GM19238 (cell line): ENCODE data around the gene PLPP4.

Experiments used
- DNase-seq: peaks from one replicate; pipeline ENCODE4 v3.0.0; 2011; ENCODE audit warnings: low spot score; ENCODE audit not compliant: insufficient read length

Gene PLPP4

DNA sequence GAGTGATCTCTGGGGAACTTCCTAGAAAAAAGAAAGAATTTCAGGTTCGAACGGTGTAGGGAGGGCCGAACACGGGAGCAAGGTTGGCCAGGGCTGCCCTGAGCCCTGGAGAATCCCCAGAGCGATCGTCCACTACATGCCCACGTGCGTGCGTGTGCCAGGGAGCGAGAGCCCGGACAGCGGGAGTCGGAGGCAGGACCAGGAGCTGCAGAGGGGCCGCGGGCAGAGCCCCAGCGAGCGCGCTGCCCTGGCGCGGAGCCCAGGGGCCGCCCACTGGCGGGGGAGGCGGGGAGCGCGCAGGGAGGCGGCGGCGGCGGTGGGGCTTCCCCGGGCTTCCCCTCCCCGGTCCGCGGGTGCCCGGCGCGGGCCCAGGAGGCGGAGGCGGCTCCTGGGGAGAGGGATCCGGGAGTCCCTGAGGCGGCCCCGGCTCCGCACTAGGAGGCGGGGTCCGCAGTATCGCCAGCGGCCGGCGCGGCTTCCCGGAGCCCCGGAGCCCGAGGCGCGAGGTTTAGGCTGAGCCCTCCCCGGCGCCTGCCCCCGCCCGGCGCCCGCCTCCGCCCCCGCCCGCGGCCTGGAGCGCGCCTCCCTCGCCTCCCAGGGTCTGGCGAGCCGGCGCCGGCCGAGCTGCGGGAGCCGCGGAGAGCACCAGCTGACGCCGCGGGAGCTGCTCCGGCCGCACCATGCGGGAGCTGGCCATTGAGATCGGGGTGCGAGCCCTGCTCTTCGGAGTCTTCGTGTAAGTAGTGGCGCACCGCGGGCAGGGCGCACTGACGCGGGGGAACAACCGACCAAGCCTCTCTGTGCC lies at the start of gene PLPP4:
TSS of gene PLPP4 (plus strand) at position 602 of the 805 bp plus-strand sequence. CDS start at position 681, 79 bp downstream.
- DNase-seq = no peak

DNA sequence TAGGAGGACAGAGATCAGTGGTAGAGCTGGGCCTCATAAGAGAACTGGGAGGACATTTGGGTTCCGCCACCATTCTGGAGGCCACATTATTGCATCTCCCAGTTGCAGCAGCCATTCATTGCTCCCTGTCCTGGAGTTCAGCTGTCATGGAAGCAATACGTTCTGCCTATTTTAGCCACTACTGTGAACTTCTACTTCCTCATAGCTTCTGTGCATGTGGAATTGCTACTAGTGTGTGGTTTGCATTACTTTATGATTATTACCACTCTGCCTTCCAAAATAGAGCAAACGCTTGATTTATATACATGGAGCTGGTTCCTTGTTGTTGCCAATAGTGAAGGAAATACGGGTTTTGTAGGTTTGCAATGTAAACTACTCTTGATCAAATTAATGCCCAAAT lies 47.2 kb upstream of the PLPP4 start:
- no peak for DNase-seq

GRCh38 chr10:120414946-120415345 lies 42.1 kb upstream of the PLPP4 start:
- DNase-seq = no peak

DNA sequence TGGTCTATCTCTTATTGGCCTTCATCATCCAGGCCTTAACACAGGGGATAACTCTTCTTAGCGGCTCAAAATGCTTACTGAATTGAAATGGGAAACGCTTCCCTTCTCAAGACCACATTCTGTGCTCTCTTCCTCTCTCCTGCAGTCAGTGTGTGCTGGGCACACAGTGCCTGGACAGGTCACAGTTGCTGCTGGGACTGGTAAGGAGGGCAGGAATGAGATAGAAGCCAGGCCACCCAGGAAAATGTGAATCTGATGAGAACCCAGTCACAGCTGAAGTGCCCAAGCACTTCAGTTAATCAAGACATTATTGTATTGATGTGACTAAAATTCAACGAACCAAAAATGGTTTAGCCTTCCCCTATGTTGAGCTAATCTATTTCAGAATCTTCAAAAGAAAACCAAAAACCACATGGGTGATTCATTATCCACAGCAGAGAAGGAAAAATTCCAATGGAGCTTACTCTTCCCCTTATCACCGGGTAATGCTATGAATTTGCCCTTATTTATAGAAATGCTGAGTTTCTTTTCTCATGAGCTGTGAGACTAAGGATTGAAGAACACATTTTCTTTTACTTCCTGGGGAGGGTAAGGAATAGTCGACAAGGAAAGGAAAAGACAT lies 41.2 kb upstream of the PLPP4 start:
- DNase-seq = no peak

- DNase-seq = no peak
These were observed 36.6 kb upstream of the PLPP4 start for GRCh38 chr10:120420421-120420820.

DNA sequence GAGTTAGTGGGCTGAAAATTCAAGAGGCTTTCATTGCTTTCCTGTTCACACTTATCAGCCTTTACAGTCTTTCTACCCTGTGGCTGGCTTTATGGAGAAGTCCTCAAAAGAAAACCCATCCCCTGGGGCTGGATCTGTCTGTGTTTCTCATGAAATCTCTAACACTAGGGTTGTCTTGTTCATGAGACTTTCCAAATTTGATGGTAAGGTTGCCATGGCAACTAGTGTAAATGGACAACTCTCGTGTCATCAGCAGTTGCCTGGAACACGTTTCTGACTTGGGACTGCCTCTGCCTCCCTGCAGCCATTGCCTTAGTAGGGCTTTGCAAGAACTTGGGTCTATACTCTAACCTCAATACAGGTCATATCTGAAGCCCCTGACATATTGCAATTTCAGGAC lies 35.8 kb upstream of the PLPP4 start:
- DNase-seq = no peak

DNA sequence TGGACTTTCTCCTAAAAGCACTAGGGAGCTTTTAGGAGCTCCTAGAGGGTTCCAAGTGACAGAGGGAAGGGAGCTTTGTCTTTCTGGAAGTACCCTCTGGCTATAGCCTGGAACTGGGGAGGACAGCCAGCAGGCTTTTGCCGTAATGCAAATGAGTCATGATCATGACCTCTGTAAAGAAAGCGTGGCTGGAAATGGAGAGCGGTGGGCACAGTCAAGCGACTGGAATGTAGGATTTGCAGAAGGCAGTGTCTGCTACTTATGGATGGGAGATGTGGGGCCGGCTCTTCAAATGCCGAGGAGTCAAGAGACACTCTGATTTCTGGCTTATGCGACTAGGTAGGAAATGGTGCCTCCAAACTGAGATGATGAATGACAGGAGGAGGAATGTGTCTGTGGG lies 34.6 kb upstream of the PLPP4 start:
- no peak for DNase-seq

DNA sequence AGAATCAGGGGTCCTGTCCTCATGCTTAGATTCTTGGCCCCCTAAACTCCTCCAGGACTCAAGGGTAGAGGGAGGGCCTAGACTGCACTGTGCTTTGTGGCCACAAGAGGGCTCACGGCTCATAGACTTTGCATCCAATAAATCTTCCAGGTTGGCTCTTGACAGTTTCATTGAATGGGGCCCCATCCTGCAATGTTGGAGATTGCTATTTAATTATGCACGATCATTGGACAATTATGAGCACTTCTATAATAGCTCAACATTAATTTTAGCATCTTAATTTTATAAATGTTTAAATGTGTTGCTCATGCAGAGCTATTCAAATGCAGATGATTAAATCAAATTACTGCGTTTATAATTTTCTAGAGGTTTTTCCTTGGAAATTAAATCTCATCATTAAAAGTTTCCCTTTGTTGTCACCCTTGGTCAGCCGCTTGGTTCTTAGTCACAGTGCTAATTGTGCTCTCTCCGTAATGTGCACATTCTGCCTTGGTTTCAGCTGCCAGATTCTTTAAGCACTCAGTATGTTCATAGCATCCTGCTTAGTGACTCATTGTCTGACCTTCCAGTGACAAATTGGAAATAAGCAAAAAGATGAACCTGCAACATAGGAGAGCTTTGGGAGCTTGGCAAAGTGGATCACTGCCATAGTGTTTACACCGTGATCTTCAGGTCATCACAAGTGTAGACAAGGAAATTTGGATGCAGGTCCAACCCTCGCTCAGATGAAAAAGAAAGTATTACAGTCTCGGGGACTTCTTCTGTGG lies 33.4 kb upstream of the PLPP4 start:
- DNase-seq = peak; percentile 23

DNA sequence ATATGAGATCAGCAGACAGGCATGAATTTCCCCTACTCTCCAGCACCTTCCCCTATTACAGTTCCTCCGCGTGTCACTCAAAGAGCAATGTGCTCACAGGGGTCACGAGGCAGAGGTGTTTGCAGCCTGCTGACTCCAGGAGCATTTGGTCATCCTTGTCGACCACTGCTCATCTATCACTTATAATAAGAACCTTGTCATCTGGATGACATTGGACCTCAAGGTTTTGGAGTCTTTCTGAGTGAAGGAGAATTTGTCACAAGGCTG lies 32.9 kb upstream of the PLPP4 start:
- no peak for DNase-seq

GRCh38 chr10:120426306-120426705 lies 30.7 kb upstream of the PLPP4 start:
- no peak for DNase-seq

DNA sequence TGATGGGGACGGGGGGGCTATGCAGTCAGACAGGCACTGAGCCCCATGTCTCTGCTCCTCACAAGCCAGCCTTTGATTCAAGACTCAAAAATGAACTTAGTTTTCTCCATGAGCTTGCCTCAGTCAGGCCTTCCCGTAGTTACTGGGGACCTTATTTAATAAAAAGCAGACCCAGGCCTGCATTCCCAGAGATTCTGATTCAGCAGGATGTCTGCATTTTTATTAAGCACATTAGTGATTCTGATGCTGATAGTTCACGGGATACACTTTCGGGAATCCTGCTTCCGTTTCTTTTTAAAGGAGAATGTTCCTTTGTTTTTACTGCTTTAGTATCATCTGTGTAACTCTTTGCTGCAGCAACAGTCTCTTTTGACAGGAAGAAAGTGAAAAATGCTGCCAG lies 28.3 kb upstream of the PLPP4 start:
- DNase-seq = no peak

DNA sequence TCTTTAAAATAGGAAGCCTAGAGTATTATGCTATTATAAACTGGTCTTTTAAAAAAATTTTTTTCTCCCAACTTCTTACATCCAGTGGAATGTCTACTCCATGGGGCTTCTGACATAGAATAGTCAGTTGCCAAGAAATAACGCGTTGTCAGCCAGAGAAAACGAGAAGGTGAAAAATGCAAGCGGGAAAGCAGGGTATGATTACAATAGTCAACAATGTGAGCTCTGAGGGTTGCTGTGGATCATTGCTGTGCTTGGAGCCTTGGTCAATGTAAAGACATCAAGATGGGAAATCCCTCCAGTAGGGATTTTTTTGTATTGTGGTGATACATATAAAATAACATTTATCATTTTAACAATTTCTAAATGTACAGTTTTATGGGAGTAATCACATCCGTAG lies 27.6 kb upstream of the PLPP4 start:
- DNase-seq = no peak

DNA sequence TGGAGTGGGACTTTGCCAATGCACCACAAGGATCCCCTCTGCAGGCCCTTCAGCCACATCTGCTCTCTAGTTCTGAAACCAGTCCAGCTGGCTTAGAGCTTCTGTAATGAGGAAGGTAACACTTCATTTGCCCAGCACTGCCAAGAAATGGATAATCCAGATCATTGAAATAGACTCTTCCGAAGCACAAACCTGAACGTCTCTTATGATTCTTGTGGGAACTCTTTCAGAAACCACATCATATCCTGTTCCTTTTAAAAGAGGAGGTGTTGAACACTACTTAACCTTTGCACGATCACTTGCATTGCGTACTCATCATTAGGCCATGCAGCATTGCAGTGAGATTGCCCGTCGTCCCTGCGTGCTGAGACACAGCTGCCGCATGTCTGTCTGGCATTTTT lies 25.8 kb upstream of the PLPP4 start:
- no peak for DNase-seq

- no peak for DNase-seq
These were observed 24.8 kb upstream of the PLPP4 start for GRCh38 chr10:120432209-120432608.

GRCh38 chr10:120433141-120433540 lies 23.9 kb upstream of the PLPP4 start:
- DNase-seq = no peak

DNA sequence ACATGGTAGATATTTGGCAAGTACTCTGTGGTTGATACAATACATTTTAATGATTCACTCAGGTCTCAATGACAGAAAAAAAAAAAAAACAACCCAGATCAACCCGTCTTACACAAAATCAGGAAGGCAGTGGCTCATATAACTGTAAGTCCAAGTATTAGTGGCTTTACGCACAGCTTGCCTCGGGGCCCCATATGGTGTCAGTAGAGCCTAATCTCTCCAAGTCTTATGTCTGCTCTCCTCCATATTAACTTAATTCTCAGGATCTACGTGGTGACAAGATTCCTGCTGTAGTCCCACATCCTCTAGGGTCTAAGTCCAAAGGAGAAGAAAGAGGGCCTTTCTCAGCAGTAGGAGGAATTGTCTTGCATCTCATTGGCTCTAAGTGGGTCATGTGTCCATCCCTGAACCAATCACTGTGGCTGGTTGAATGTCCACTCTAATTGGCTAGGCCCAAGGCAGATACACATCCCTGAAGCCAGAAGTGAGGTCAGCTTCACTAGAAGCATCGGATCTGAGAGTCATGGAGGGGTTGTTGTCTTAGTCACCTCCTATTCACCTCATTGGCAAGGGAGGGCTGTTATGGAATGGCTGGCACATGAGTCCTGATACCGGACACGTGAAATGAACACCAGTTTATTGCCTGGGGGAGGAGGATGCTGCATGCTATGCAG lies 20.5 kb upstream of the PLPP4 start:
- DNase-seq = no peak

- no peak for DNase-seq
These were observed 19.5 kb upstream of the PLPP4 start for GRCh38 chr10:120437541-120437940.

- no peak for DNase-seq
These were observed 5.1 kb upstream of the PLPP4 start for GRCh38 chr10:120451968-120452367.

GRCh38 chr10:120453319-120453718 lies 3.7 kb upstream of the PLPP4 start:
- DNase-seq = no peak

DNA sequence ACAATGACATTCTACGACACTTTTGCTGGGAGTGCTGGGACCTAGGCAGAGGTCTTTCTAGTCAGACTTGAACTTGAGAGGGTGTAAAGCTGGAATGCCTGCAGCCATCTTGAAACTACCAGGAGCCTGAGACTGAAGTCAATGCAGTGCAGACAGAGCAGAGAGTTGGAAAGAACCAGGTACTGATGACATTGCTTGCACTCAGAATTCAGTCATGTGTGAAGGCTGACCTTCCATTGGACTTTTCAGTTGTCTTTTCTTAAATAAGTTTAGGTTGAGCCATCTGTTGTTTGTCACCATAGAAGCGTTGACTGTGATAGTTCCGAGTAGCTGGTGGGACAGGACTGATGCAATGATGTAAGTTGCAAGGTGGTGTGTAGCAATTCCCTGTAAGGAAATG lies 3.1 kb upstream of the PLPP4 start:
- no peak for DNase-seq

DNA sequence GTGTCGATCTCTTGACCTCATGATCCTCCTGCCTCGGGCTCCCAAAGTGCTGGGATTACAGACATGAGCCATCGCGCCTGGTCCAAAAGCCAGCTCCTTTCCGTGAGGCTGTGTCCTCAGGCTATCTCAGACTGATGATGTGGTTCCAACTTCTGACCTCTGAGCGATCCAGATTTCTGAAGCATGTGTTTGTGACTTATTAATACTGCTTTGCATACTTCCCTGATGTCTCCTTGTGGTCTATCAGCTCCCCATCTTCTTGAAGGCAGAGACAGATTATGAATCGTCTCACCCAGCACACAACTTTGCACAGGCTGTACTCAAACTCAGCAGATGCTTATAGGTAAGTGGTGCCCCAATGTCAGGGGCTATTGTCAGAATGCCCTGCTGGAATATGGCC lies 2.0 kb upstream of the PLPP4 start:
- no peak for DNase-seq

DNA sequence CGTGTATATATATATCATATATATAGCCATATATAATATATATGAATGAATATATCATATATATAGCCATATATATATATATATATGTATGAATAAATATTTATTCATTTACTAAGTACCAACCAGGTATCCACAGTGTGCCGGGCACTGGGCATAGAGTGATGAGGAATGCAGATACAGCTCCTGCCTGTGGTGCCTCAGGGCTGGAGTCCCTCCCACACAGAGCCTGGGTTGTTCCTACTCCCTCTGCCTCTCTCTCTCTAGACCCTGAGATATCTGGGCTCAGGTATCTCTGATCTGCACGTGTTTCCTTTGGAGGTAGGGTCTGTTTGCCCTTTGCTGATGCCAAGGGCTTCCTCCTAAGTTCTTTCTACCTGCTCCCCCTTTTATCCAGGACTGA lies 1.4 kb upstream of the PLPP4 start:
- no peak for DNase-seq
